Stimulated activated CD8-positive, alpha-beta memory T cell treated with anti-CD3 and anti-CD28 coated beads, Interleukin-12 subunit alpha, Interleukin-12 subunit beta, amount 100 ng/mL, for 4 hours (primary cell): ENCODE data around the gene GAL3ST3.
A peak's percentile ranks its signal among the peaks of the same experiment; 100 is the strongest.
"Not testable (repeated sequence)": the region's sequence is repeated elsewhere in the genome, so short reads cannot be mapped to it uniquely, and the experiment has no call there.

ENCODE experiments used
- DNase-seq: peaks from one replicate; pipeline ENCODE4 v3.0.0-alpha.2; 2020; ENCODE audit warnings: low read depth

Gene GAL3ST3

DNA sequence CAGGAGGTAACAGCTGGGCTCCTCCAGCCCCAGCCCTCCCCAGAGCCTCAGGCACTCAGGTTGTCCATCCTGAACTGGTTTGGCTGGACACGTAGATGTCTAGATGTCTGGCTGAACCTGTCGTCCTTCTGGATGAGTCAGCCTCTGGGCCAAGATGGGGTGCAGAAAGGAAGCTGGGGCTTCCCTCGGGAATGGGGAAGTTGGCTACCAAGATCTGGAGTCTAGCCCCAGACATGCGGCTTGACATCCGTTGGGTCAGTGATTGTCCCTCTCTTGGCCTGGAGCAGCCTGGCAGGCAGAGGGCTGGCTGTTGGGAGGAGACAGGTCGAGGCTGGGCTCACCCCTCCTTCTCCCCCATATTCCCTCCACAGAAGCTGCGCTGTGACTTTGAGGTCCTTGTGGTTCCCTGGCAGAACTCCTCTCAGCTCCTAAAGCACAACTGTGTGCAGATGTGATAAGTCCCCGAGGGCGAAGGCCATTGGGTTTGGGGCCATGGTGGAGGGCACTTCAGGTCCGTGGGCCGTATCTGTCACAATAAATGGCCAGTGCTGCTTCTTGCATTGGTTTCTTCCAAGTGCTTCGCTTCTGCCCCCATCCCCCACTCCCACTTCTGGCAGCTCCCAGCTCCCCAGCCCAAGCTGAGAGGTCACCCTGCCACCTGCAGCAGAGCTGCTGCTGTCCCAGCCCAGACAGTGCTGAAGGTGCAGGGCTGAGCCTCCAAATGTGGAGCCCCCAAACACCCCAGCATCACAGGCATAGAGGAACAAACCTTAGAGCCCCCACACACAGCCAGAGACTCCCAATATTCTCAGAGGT is 35.8 kb downstream of the GAL3ST3 start:
- DNase-seq, result no peak

DNA sequence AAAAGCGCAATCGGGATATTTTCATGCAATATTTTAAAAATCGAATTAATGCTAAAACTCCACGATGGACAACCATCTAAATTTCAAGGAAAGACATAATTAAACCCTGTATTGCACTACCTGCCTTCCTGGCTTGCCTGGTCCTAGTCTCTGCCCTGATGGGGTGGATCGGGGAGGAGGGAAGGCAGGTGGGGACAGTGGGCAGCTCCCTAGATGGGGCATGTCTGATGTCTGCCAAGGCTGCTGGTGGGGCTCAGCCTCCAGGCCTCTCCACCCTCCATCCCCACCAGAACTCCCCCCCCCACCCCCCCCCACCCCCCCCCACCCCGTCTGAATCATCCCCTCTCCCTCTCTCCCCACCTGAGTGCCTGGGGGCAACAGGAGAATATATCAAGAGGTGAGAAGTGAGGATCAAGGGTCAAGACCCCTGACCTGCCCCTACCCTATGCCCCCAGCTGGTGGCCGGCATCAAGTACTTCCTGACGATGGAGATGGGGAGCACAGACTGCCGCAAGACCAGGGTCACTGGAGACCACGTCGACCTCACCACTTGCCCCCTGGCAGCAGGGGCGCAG is 36.5 kb downstream of the GAL3ST3 start:
- no peak for DNase-seq

DNA sequence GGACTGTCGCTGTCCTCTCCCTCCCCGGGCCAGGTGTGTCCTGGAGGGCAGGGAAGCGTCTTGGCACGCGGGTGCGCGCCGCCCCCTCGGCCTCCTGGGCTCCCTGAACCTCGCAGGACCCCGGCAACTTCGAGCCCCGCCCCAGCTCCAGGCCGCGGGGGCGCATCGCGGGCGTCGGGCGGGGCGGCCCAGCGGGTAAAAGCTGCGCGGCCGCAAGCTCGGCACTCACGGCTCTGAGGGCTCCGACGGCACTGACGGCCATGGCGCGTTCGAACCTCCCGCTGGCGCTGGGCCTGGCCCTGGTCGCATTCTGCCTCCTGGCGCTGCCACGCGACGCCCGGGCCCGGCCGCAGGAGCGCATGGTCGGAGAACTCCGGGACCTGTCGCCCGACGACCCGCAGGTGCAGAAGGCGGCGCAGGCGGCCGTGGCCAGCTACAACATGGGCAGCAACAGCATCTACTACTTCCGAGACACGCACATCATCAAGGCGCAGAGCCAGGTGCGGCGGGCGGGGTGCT is 37.1 kb downstream of the GAL3ST3 start, which contains the start of gene CST6:
CST6 (plus strand) TSS at position 224 of the 519 bp plus-strand sequence; CDS start at position 261, 37 bp downstream.
- DNase-seq, result no peak

DNA sequence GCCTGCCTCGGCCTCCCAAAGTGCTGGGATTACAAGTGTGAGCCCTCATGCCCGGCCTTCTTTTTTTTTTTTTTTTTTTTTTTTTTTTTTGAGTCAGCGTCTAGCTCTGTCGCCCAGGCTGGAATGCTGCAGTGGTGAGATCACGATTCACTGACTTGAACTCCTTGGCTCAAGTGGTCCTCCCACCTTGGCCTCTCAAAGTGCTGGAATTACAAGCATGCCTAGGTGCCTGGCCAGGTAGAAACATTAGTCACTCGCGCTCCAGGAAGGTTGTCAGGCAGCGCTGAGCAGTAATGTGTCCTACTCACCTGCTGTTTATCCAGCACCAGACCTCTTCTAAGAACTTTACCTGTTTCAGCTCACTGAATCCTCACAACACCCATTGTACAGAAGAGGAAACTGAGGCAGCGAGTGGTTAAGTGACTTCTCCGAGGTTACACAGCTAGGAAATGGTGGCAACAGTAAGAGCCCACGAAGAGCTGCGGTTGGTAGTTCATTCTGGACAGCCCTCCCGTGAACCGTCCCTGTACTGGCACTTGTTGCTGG is 37.6 kb downstream of the GAL3ST3 start:
- no peak for DNase-seq

DNA sequence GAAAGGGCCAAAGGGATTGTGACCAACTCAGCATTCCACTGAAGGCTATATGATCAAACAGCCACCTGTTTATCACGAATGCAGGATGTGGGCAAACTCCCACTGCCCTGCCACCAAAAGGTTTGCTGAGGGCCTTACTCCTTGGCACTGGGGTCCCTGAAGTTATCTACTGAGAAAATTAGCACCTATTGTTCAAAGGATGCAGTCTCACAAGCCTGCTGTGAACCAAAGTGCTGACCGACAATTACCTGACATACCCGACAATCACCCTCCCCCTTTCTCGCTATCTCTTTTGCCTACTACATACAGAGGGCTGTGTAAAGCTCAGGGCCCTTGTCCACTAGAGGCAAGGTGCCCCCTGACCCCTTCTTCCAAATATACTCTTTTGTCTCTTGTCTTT is 38.9 kb downstream of the GAL3ST3 start:
- not testable (repeated sequence) for DNase-seq

DNA sequence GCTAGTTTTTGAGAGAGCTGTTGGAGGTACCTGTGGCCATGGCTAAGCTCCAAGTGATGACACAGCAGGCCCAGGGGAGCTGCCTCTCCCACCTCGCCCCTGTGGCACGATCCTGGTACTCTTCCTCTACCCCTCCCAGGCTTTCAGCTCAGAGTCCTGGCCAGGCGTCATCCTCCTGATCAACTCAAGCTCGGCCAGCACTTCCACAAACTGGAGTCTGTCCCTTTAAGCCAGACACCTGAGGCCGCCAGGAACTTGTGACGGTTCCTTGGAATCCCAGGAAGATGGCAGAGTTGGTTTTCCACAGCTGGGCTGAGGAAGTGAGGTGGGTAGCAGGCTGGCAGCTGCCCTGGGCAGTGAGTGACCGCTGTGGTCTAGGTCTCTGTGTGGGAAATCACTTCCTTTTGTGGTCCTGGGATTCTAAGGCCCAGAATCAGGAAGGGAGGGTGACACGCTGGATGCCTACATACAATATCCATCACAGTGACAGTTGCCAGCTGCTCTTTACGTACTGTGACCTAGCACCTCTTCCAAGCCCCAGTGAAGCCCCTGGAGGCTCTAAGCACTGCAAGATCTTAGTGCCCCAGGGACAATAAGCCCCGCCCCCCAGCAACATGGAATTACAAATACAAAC is 40.4 kb downstream of the GAL3ST3 start:
- no peak for DNase-seq

DNA sequence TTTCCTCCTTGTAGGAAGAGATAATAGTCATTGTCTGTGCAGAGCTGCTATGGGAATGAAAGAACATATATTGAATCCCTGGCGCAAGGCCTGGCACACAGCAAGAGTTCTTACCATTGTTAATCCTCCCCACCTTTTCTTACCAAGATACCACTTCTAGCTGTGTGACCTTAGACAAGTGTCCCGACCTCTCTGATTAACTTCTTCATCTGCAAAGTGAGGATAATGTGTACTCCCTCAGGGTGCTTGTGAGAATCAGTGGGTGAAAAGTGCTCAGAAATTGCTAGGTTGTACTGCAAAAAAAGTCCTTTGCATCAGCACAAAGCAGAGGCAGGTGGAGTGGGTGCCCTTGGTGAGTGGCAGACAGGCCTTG is 40.9 kb downstream of the GAL3ST3 start:
- DNase-seq, result no peak

DNA sequence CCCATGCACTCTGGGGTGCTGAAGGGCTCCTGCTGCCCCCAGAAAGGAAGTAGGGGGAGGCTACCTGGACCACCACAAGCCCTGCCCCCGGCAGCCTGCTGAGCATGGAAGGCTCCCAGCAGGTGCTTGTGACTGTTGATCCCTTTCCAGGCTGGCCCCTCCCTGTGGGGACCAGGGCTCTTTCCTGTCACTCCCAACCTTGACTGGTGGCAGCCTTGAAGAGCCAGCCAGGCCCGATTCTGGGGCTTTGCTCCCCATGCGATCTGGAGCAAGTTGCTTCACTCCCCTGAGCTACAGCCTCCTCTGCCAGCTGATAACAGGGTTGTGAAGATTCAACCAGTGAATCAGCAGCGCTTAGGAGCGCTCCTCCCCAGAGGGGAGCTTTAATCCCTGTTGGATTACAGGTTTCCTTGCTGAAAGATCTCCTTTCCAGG is 41.7 kb downstream of the GAL3ST3 start:
- no peak for DNase-seq

DNA sequence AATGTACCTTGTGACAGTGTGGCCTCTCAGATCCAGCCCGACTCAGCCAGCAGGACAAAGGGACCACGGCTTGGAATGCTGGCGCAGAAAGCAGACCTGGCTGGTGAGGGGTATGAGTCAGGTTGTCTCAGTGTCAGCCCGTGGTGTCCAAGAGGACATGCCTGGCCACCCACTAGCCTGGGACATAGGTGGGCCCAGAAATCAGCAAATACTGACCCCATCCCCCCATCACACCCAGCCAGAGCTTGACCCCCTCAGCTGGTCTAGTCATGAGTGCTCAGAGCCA is 42.1 kb downstream of the GAL3ST3 start:
- DNase-seq, result no peak

DNA sequence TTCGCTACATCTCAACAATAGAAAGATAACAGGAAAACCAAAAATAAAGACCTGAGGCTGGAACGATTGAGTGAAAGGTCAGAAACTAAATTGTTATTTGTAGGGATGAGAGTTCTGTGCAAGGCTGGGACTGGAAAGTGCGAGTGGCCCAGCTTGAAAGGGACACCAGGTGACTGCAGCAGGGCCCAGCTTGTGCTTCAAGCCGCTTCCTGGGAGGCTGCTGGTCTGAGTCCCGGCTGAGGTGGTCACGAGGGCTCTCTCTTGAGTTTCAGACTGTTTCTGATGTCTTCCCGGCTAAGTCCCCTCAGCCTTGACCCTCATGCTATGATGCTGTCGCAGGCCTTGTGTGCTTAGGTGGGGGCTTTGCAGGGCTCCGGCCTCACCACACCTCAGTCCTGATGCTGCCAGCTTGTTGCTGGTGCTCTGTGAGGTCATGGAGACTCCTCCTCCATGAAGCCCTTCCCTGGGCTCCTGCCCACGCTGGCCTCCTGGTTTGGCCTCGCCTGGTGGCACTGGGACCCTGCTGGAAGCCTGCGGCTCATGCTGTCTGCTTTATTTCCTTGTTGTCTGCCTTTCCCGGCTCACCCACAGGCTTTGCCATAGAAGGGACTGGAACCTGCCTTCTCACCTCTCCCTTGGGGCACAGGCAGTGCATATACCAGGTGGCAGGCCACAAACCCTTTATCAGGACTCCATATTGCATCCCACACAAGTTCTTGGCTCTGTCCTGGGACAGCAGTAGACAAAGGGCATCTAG is 42.6 kb downstream of the GAL3ST3 start:
- no peak for DNase-seq

DNA sequence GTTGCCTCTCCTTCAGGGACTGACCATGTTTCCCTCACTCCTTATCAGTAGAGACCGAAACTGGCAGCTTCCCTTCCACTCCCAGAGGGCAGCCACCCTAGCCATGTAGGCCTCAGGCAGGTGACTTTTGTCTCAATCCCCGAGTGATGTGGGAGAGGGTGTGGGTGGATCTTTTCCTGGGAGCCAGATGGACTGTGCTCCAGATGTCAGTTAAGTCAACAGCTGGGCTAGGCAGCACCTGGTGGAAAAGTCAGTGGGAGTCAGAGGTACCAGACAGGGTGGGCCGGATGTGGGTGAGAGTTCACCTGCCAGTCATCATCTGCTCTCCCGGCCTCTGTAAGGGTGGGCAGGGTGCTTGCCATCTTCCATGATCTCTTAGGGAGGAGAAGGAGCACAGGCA is 44.8 kb downstream of the GAL3ST3 start:
- DNase-seq, result no peak

DNA sequence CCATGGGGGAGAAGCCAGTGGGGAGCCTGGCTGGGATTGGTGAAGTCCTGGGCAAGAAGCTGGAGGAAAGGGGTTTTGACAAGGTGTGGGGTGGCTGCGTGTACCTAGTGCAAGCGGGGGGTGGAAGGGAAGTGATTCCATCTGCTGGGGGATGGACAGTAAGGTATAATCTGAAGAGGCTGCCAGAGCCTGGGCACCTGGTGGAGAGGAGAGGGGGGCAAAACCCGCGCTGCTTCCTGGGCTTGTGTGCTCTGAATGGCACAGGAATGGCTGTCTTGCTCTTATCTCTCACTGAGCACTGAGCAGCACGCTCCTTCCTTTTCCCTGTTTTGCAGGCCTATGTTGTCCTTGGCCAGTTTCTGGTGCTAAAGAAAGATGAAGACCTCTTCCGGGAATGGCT is 45.7 kb downstream of the GAL3ST3 start:
- no peak for DNase-seq

DNA sequence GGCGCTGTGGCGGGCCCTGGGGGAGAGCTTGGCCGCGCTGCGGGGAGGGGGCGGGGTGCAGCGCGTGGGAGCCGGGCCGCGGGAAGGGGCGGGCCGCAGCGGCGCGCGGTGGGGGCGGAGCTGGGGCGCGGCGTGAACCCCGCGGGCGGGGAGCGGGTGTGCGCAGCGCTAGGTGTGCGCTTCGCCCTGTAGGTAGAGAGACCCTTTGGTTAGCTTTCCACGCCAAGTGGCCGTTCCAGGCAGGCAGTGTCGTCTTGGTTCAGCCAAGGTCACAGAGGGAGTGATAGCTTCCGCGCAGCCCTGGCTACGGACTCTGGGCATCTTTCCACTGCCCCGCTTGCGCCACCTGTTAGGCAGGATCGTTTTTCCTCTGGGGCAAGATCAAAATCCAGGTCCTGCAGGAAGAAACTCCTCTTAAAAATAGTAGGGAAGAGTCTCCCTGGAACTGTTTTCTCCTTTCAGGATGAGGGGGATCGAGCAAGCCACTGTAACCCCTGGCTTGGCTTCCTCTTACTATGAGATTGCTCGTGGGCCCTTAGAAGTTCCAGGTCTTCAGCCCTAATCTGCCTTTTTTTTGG is 46.2 kb downstream of the GAL3ST3 start:
- peak; percentile 72 for DNase-seq

DNA sequence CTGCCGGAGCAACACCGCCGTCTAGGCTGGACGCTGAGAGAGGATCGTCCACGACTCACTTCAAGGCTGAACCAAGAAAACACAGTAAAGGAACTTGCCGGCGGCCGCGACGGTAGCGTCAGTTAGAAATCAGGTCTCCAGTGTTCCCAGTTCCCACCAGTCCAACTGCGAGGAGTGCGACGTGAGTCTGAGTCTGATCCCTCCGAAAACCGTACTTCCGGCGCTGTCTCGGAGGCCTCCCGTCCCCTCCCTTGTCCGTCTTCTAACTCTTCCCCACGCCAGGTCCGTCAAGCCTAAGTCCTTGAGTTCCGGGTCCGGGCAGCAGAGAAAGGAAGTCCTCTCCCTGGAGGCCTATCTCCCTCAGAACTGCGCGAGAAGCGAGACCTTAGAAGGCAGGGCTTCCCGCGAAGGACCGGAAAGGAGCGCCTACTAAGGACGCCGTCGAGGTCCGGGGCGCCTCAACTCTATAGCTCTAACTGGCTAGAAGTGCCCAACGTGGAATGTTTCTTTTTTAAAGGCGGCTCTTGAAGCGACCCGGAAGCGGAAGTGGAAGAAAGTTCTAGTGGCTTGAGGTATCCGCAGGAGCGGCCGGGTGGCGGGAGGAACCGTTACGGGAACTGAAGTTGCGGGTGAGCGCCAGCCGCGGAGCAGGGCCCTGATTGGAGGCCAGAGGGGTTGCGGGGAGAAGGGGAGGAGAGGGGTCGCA is 46.9 kb downstream of the GAL3ST3 start, which contains the start of the genes BANF1 and EIF1AD:
BANF1 (plus strand) TSS at position 562 of the 706 bp plus-strand sequence. CDS start 748 bp downstream, outside the sequence.
EIF1AD (minus strand) TSS at position 216 of the 706 bp plus-strand sequence. CDS start 1,768 bp downstream, outside the sequence.
- DNase-seq, result peak; percentile 86

DNA sequence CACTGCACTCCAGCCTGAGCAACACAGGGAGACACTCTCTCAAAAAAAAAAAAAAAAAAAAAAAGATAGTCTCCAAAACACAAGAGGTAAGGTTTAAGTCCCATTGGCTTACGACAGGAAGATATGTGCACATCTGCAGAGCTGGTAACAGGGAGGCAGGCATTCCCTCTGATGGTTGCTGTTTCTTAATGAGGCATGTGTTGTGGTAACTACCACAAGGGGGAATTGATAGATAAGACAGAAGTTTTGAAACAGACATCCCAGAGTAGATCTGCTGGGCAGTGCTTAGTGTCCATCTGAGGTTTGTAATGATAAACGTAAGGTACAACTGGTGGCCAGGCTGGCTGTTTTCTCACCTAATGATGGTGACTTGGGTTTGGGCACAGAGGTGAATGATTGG is 51.7 kb downstream of the GAL3ST3 start:
- DNase-seq, result no peak

DNA sequence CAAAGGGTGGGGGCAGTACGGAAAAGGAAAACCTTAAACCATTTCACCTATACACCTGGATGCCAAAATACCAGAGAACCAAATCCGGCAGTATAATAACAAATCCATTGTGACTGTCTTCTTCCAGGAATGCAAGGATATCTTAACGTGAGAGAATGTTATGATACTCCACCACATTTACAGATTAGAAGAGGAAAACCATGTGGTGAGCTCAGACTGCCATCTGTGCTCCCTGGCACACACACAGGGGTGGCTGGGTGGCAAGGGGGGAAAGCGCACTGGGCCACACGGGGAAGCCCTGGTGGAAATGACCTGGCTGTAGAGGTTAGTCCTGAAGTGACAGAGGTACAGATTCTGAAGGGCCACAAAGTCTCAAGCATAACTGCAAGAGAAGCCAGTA is 56.9 kb downstream of the GAL3ST3 start:
- no peak for DNase-seq
